NCI-H1694 (cell line): Measurements from ENCODE around the gene HCN1.

Experiments
- DNase-seq: peaks from one replicate; lab custom pipeline; 2025; lab: John Stamatoyannopoulos, UW

Gene HCN1

GRCh38 chr5:45696206-45696836 lies at the start of gene HCN1:
HCN1 (minus strand) TSS chr5:45696380.
- DNase-seq: peak; percentile 66

DNA sequence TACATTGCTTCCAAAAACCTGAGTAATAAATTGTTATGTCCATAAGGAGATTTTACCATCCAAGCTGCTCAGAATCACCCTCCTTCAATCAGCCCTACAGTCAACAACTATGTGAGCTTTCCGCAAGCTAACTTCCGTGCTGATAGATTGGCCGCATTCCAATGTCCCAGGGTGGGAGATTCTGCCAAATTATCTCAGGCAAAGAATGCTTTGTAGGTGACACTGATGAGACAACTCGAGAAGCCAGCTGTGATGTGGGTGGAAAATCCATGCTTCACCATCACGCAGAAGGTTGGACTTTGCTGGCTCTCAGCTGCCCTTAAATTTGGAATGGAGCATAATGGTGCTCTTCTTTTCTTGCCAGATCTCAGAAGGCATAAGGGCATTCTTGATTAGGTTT lies 44.9 kb upstream of the HCN1 start:
- peak; percentile 32 for DNase-seq

- no peak for DNase-seq
These were observed 41.0 kb upstream of the HCN1 start for GRCh38 chr5:45737153-45737552.

DNA sequence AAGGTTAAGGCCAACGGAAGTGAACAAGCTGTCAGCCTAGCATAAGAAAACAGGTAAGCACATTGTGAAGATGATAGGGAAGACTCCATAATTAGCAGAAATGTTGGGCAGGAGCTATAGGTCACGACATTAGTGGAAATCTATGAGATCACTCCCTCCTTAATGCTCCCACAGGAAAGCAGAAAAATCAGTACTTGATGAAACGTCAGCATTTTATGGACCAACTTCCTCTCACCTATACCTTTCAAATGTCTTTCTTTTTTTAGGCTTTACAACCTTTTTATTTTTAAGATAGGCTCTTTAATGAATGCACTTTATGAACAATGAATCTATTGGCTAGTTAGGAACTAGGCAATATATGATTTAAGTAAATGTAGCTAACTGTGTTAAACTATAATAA lies 29.4 kb upstream of the HCN1 start:
- no peak for DNase-seq

DNA sequence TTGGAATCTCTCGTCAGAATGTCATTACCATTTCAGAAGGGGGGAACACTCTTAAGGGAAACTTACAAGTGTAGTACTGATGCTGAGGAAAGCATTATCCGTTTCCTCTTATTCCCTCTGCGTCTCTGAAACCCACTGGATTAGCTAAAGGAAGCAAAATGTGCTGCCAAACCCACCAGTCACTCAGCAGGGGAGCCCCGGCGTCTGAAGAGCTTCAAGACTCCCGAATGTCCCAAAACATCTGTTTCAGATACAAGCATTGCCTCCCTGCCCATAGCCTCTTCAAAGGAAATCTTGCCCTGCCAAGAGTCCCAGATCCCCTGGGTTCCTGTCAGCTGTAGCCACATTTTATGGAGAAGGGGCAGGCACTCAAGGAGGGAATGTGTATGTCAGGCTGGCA lies 1.0 kb upstream of the HCN1 start:
- DNase-seq: no peak

GRCh38 chr5:45695804-45696156 lies 400 bp downstream of the HCN1 start:
- no peak for DNase-seq

DNA sequence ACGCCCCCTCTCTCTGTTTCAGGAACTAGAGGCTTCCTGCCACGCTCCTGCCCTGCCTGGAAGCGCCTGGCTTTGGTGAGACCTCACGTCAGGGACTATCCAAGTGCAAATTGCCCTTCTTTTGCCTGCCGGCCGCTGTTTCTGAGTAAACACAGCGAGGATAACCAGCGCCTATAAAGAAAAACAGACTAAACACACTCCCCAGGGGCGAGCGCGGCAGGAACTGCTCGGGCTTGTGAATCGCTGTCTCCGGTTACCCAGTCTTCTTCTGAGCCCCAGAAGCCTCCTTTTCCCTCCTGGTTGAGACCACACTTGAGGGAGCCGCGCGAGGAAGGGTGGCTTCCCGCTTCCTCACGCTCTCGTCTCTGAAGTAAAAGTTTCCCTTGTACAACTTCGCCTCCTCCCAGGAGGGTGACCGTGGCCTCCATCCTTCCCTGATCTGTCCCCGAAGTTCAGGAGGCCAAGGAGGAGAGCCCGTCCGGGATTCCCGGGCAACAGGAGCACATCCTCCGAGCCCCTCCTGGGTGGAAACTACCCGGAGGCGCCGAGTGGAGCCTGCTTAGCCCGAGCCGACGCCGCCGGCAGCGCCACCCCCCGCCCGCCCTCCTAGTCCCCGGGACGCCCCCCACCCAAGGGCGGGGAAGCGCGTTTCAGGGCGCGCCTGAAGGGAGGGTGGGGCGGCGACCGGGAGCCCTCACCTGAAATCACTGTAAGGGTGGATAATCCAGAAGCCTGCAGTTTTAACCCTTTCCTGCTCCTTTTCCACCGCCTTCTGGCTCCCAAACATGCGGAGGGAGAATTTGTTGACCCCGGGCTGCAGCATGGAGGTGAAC lies 993 bp downstream of the HCN1 start:
- peak; percentile 12 for DNase-seq

DNA sequence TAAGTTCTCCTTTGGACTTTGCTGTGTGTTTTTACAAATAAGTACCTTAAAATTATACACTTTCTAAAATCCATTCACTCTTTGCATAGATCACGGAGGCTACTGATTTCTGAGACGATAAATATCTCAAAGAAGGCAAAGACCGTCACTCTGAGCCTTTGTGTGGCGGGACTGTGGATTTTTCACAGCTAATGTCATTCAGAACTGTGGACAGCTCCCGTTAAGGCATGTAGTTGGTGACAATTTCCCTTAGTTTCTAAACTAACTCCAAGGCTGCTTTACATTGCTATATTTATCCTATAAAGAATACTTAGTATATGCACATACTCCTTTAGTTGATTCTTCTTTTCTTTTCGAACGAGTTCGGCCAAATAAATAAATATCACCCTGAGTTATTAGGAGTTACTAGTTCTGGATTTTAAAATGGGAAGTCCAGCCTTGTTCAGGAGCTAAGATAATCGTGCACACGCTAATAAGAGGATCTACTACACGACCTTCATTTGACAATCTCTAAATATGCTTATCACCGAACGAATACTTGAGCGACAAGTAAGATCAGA lies 1.8 kb downstream of the HCN1 start:
- no peak for DNase-seq

DNA sequence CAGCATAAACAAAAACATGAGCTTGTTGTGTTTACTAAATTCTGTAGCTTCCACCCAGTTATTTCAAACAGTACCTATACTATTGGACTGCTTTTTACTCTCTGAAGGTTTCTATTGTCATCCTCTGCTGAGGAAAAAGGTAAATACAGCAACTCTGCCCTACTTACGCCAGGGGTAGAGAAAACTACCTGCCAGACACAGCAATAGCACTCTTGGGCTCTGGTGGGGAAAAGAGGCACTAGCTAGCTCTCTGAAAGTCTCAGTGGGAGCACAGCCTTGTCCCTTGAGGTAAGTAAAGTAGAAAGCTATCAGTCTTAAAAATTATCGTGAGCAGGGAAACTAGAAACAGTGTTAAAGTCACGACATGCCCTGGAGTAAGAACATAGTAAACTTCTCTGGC lies 3.7 kb downstream of the HCN1 start:
- DNase-seq: no peak

DNA sequence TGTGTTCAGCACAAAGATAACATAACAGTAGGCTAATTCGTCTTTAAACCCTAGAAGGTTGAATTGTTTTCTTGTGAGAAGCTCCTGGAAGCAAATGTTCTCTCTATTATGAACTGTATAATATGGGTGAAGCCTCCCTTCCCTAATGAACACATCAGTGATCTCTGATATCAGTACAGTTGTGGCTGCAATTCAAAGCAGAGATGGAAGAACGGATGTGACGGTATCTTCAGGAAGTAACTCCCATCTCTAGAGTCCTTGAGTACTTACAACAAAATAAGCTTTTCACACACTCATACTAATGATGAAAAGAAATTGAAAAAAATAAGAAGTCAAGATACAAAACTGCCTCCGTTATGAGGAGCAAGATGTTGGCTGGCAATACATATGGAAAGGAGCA lies 4.5 kb downstream of the HCN1 start:
- DNase-seq: no peak

- DNase-seq: no peak
These were observed 8.5 kb downstream of the HCN1 start for GRCh38 chr5:45687701-45688100.

- DNase-seq: no peak
These were observed 9.6 kb downstream of the HCN1 start for GRCh38 chr5:45686620-45687019.

- no peak for DNase-seq
These were observed 12.1 kb downstream of the HCN1 start for GRCh38 chr5:45684118-45684517.

- no peak for DNase-seq
These were observed 15.2 kb downstream of the HCN1 start for GRCh38 chr5:45680950-45681349.

DNA sequence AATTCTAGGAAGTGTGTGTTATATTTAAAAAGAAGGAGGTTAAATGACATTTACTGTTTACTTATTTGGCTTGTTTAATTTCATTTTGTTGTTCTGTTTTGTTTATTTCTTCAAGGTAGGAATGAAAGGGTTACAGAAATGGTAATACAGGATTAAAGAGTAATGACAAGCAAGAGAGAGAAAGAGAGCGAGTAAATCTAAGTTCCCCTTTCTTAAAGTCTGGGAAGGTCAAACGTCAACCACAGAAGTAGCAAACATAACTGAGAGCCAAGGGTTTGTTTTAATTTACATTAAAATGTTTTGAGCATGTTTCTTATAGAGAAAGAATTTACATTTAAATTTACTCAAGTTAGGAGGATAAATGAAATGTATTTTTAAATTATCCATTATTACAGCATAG lies 18.7 kb downstream of the HCN1 start:
- no peak for DNase-seq

- DNase-seq: no peak
These were observed 23.9 kb downstream of the HCN1 start for GRCh38 chr5:45672271-45672670.

GRCh38 chr5:45648744-45649143 lies 47.4 kb downstream of the HCN1 start:
- DNase-seq: no peak

- peak; percentile 83 for DNase-seq
These were observed 53.1 kb downstream of the HCN1 start for GRCh38 chr5:45643056-45643455.

DNA sequence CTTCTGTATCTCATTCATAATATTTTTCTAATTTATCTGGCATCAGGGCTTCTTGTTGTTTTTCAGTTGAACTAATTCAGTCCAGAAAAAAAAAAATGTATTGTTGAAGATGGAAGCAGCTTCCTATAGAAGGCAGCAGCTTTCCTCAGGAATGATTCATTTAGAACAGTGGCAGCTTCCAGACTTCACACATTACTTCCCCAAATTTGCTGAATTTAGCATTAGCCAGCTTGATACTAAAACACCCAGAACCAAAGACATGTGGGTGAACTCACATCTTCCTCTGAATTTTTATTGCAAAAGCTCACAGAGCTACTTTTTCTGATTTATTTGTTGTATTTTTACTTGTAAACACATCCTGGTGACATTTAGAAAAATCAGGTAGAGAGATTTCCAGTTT lies 53.8 kb downstream of the HCN1 start:
- no peak for DNase-seq

GRCh38 chr5:45639040-45639439 lies 57.1 kb downstream of the HCN1 start:
- DNase-seq: peak; percentile 38

- no peak for DNase-seq
These were observed 69.0 kb downstream of the HCN1 start for GRCh38 chr5:45627076-45627656.

DNA sequence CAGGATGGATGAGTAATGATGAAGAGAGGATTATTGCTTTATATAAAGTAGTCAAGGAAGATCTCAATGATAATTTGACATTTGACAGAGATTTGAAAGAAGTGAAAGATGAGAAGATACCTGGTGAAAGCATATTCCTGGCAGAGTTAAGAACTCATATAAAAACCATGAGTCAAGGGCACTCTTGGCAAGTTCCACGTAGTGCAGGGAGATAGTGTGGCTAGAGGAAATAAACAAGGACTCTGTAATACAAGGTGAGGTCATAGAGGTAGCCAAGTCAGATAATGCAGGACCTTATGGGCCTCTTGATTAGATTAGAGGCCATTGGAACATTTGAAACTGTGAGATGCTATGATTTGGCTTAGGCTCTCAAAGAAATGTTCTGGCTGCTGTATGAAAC lies 72.3 kb downstream of the HCN1 start:
- DNase-seq: no peak

GRCh38 chr5:45622365-45622764 lies 73.8 kb downstream of the HCN1 start:
- DNase-seq: no peak
